Hepatocyte (in vitro differentiated cells): ENCODE results near the gene YBX2. TPM values are rescaled to one million over a fixed set of nuclear protein-coding genes. Genes with fewer than 3 reads are reported as not detected.

Experiments used
- DNase-seq: peaks from one replicate; pipeline ENCODE4 v3.0.0-alpha.2; 2016; ENCODE audit warnings: low spot score
- H2AFZ ChIP-seq: fragments of 200-600 bp; sonication (generic); 2 replicates; pipeline ENCODE4 v1.6.0; 2016; ENCODE audit warnings: antibody characterized with exemption, mild to moderate bottlenecking
- H3K27ac ChIP-seq: fragments of 200-600 bp; sonication (generic); 2 replicates; pipeline ENCODE4 v1.5.1; 2016; ENCODE audit warnings: mild to moderate bottlenecking
- H3K27me3 ChIP-seq: fragments of 200-600 bp; sonication (generic); 2 replicates; pipeline ENCODE4 v1.6.1; 2016
- H3K36me3 ChIP-seq: fragments of 200-600 bp; sonication (generic); replicated peaks from 2 replicates; pipeline ENCODE4 v1.5.1; 2016; ENCODE audit warnings: low read depth; ENCODE audit not compliant: insufficient read depth
- H3K4me1 ChIP-seq: fragments of 200-600 bp; sonication (generic); 2 replicates; pipeline ENCODE4 v1.5.1; 2016; ENCODE audit warnings: mild to moderate bottlenecking, moderate library complexity; ENCODE audit not compliant: insufficient read depth
- H3K4me2 ChIP-seq: fragments of 200-600 bp; sonication (generic); 2 replicates; pipeline ENCODE4 v1.6.0; 2016
- H3K4me3 ChIP-seq: fragments of 200-600 bp; sonication (generic); 2 replicates; pipeline ENCODE4 v1.5.1; 2016; ENCODE audit warnings: mild to moderate bottlenecking
- H3K79me2 ChIP-seq: fragments of 200-600 bp; sonication (generic); 2 replicates; pipeline ENCODE4 v1.6.0; 2017; ENCODE audit warnings: mild to moderate bottlenecking
- H3K9me2 ChIP-seq: fragments of 200-600 bp; sonication (generic); replicated peaks from 2 replicates; pipeline ENCODE4 v1.6.0; 2017; ENCODE audit warnings: mild to moderate bottlenecking; ENCODE audit not compliant: insufficient read depth
- H3K9me3 ChIP-seq: fragments of 200-600 bp; sonication (generic); 2 replicates; pipeline ENCODE4 v1.5.1; 2016; ENCODE audit warnings: low read depth, mild to moderate bottlenecking
- H4K20me1 ChIP-seq: fragments of 200-600 bp; sonication (generic); 2 replicates; pipeline ENCODE4 v1.6.0; 2016; ENCODE audit warnings: mild to moderate bottlenecking; ENCODE audit not compliant: insufficient read depth, poor library complexity, severe bottlenecking
- EZH2 ChIP-seq: fragments of 200-600 bp; sonication (generic); IDR thresholded peaks from 2 replicates; pipeline ENCODE4 v1.6.1; 2016; ENCODE audit warnings: antibody characterized with exemption, mild to moderate bottlenecking, borderline replicate concordance
- EZH2phosphoT487 ChIP-seq: fragments of 200-600 bp; sonication (generic); IDR thresholded peaks from one replicate; pipeline ENCODE4 v1.6.1; 2018; ENCODE audit warnings: antibody characterized with exemption, mild to moderate bottlenecking, low read depth, moderate library complexity; ENCODE audit not compliant: unreplicated experiment, severe bottlenecking
- WGBS: methylation state at CpG from one replicate; pipeline ENCODE4 v1.1.6; 2016; ENCODE audit warnings: low lambda C conversion rate; ENCODE audit errors: missing lambda C conversion rate; 5-methylcytosine and 5-hydroxymethylcytosine counted together
- polyA plus RNA-seq: library from polyadenylated mRNA; unstranded; fragments of >200 nt; fragmentation: Nextera tagmentation; extraction: Ambion mirVana; gene quantifications from 2 replicates; pipeline ENCODE4 v1.2.1, GENCODE V29; 2016
- total RNA-seq: library from RNA; depleted of rRNA; stranded (reverse); fragments of >200 nt; gene quantifications from 2 replicates; pipeline ENCODE4 v1.2.3, GENCODE V29; 2014
- TF ChIP-seq, protein P1 (sequence below): fragments of 200-600 bp; sonication (generic); IDR thresholded peaks from 2 replicates; pipeline ENCODE4 v1.5.1; 2016; ENCODE audit warnings: antibody characterized with exemption, mild to moderate bottlenecking; ENCODE audit not compliant: poor library complexity

Gene YBX2
- total and polyA plus RNA-seq, 2 experiments from 2014 or later: 1.3 to 1.7 TPM

DNA sequence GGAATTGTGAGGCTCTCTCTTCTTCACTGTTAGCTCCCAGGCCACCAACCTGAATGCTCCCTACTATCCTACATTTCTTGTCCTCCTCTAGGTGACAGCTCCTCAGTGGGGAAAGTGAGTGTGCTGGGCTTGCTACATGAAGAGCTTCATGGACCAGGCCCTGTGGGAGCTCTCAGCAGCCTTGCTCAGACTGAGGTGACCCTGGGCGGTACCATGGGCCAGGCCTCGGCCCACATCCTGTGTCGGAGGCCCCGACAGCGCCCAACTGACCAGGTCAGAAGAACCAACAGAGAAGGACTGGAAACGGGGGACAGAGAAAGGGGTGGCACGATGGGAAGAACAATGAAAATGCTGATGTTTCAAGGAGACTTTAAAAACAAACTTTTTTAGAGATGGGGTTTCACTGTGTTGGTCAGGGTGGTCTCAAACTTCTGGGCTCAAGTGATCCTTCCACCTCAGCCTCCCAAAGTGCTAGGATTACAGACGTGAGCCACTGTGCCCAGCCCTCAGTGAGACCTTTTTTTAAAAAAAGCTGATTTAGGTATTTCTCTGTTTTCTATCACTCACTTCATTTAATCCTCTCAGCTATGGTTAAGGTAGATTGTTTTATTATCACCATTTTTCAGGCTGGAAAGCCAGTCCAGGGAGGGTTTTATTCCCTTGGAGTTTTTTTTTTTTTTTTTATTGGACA lies 37.5 kb downstream of the YBX2 start:
- Histone ChIP-seq H3K36me3 (no peaks in the 10 kb centered on the region), H3K27ac (peak overlapping the region; percentile 94), H2AFZ (no peak overlapping the region), H3K4me1 (peaks cover 29% of the 10 kb centered on the region), H4K20me1 (no peaks in the 10 kb centered on the region), H3K9me2 (no peaks in the 10 kb centered on the region), H3K27me3 (peaks cover 3% of the 10 kb centered on the region), H3K4me3 (no peak overlapping the region), H3K79me2 (peaks cover 74% of the 10 kb centered on the region), H3K9me3 (no peaks in the 10 kb centered on the region), H3K4me2 (no peak overlapping the region)
- 97% methylated on average over 8 of the region's 8 CpGs for WGBS
- TF ChIP-seq, protein P1, sequence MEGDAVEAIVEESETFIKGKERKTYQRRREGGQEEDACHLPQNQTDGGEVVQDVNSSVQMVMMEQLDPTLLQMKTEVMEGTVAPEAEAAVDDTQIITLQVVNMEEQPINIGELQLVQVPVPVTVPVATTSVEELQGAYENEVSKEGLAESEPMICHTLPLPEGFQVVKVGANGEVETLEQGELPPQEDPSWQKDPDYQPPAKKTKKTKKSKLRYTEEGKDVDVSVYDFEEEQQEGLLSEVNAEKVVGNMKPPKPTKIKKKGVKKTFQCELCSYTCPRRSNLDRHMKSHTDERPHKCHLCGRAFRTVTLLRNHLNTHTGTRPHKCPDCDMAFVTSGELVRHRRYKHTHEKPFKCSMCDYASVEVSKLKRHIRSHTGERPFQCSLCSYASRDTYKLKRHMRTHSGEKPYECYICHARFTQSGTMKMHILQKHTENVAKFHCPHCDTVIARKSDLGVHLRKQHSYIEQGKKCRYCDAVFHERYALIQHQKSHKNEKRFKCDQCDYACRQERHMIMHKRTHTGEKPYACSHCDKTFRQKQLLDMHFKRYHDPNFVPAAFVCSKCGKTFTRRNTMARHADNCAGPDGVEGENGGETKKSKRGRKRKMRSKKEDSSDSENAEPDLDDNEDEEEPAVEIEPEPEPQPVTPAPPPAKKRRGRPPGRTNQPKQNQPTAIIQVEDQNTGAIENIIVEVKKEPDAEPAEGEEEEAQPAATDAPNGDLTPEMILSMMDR: no peak
- no peak for DNase-seq

DNA sequence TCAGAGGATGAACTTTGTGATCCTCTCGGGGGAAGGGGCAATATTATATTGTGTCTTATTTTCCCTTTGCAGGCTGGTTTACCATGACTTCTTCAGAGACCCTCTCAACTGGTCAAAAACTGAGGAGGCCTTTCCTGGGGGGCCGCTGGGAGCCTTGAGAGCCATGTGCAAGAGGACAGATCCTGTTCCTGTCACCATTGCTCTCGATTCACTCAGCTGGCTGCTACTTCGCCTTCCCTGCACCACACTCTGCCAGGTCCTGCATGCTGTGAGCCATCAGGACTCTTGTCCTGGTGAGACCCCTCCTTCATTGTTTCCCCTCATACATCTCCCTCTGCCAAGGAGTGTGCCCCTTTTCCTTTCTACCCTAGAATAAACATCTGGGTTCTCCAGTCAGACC lies 39.9 kb downstream of the YBX2 start:
- peak; percentile 5 for DNase-seq
- H3K27ac ChIP-seq: no peak overlapping the region
- H2AFZ ChIP-seq: no peak overlapping the region
- H3K4me3 ChIP-seq: no peak overlapping the region
- no peaks in the 10 kb centered on the region for H3K9me3 ChIP-seq
- H3K4me2 ChIP-seq: no peak overlapping the region
- H3K9me2 ChIP-seq: no peaks in the 10 kb centered on the region
- no peaks in the 10 kb centered on the region for H3K27me3 ChIP-seq
- WGBS: 94% methylated on average over 4 of the region's 4 CpGs
- no peaks in the 10 kb centered on the region for H4K20me1 ChIP-seq
- peaks cover 71% of the 10 kb centered on the region for H3K79me2 ChIP-seq
- H3K36me3 ChIP-seq: no peaks in the 10 kb centered on the region
- peaks cover 24% of the 10 kb centered on the region for H3K4me1 ChIP-seq
- no peak for TF ChIP-seq EZH2
- TF ChIP-seq EZH2phosphoT487: no peak
- TF ChIP-seq, protein P1: no peak

DNA sequence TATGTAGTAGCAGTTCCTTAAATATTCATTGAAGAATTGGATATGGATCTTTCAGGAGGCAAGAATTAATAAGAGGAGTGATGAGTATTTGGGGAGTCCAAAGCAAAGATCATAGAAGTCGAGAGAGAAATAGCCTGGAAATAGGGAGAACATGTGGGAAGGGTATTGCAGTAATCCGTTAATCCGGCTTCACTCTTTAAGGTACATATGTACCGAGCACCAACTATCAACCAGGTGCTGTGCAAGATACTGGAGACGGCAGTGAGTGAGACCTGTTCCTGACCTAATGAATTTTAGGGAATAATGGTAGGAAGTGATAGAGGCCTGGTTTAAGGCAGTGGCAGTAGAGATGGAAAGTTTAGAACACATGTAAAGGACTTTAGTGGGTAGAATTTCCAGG lies 41.4 kb downstream of the YBX2 start:
- H3K4me2 ChIP-seq: peak overlapping the region; percentile 92
- H3K9me3 ChIP-seq: no peaks in the 10 kb centered on the region
- WGBS: 75% methylated on average over 5 of the region's 5 CpGs
- H3K27me3 ChIP-seq: no peaks in the 10 kb centered on the region
- peak overlapping the region; percentile 79 for H2AFZ ChIP-seq
- peaks cover 84% of the 10 kb centered on the region for H3K79me2 ChIP-seq
- H3K4me1 ChIP-seq: peaks cover 21% of the 10 kb centered on the region
- DNase-seq: no peak
- H3K36me3 ChIP-seq: no peaks in the 10 kb centered on the region
- TF ChIP-seq EZH2phosphoT487: no peak
- TF ChIP-seq, protein P1: no peak
- no peak for TF ChIP-seq EZH2
- H4K20me1 ChIP-seq: peaks cover 7% of the 10 kb centered on the region
- H3K4me3 ChIP-seq: peak overlapping the region; percentile 65
- no peaks in the 10 kb centered on the region for H3K9me2 ChIP-seq
- H3K27ac ChIP-seq: peak overlapping the region; percentile 98
